GM10248 (cell line): ENCODE measurements around the gene SEMA3C.

Experiments
- CTCF ChIA-PET: fragments of 300-600 bp; sonication (Branson Sonifier 250); formaldehyde crosslinking; extraction: SDS; loops from one replicate; lab custom pipeline; 2021; ENCODE audit warnings: antibody characterized with exemption; lab: Yijun Ruan, JAX
- POLR2A ChIA-PET: fragments of 350-650 bp; sonication (Branson Sonifier 250); formaldehyde crosslinking; extraction: SDS; loops from one replicate; lab custom pipeline; 2020; ENCODE audit warnings: antibody characterized with exemption; lab: Yijun Ruan, JAX
- DNase-seq: peaks from one replicate; pipeline ENCODE4 v3.0.0; 2012; ENCODE audit errors: extremely low spot score
- CTCF ChIP-seq: IDR thresholded peaks from 2 replicates; pipeline ENCODE4 v1.5.1; 2012; ENCODE audit warnings: mild to moderate bottlenecking, low read depth; ENCODE audit errors: extremely low read depth, missing control alignments, control extremely low read depth

Gene SEMA3C

DNA sequence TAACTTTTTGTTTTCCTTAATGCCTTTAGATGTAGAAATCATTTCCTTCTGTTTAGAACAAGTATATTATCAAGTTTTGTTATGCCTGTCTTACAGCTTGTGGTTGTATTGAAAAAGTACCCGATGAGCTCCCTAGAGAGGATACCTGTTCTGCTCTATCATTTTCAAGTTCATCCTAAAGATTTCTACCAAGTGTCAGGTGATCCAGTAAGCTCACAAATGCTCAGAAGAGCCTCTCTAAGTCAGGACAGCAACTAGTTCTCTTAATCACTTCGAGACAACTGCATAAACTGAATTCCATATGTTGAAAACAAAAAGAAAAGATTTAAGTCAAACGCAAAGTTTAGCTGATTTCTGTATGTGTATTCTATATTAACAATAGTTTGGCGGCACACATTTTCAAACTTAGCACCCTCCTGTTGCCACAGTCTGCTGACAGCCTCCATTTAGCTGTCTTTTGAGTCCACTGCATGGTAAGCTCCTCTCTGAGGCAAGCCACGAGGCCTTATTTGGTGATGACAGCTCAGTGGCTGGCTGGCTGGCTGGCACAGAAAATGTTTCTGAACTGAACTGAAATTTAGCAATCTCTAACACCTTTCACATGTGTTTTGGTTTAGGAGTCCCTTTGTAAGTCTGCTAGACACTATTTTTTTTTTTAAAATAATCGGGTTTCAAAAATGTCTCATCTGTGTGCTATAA, 59.4 kb downstream of the SEMA3C start:
- ChIA-PET POLR2A (no interaction called here), CTCF (interaction anchor here (1.0 to 1.2 kb wide), 2 partner anchors 26 to 27 kb away, joined by 3 read pairs; no protein-coding TSS in a partner anchor)
- DNase-seq: no peak
- no peak for TF ChIP-seq CTCF

DNA sequence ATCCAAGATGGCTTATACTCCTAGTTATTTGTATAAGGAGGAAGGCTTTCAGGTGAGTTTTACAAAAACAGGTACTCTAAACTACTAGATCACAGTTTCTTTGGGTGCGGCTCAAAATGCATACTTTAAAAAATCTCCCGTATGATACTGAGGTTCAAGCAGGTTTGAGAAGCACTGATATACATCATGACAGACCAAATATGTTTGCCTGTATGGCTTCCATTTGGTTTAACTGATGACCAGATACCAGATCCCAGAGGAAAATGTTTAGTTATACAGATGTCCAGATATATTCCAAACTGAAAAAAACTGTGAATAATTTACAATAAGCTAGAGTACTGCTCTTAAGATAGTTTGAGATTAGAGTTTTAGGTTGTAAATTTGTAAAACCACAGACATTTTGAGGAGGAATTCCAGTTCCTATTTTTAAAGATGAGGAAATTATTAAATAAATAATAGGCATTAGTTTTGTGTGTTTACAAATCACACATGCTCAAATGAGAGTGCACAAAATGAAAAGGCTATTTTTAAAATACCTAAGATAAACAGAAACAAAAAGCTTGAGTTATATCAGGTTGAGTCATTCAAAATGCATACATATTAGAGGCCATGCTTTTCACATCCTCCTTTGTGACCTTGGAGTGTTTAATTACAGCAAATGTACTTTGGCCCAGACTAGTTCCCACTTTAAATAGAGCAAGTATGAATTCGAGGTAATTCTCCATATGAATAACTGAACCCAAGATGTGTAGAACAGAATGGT, 60.5 kb downstream of the SEMA3C start:
- CTCF ChIA-PET: interaction anchor here (1.0 to 1.2 kb wide), 2 partner anchors 25 to 26 kb away, joined by 3 read pairs; no protein-coding TSS in a partner anchor
- TF ChIP-seq CTCF: no peak
- DNase-seq: no peak
- POLR2A ChIA-PET: no interaction called here

GRCh38 chr7:80856769-80857168, 62.1 kb downstream of the SEMA3C start:
- TF ChIP-seq CTCF: no peak
- CTCF ChIA-PET: no interaction called here
- POLR2A ChIA-PET: no interaction called here
- no peak for DNase-seq

- DNase-seq: no peak
- TF ChIP-seq CTCF: no peak
- CTCF ChIA-PET: interaction anchor here (1.2 to 1.3 kb wide), 3 partner anchors 10 to 16 kb away, joined by 3 to 4 read pairs (median 3); no protein-coding TSS in a partner anchor
- POLR2A ChIA-PET: no interaction called here
Measured at GRCh38 chr7:80851896-80852476, 66.9 kb downstream of the SEMA3C start.

DNA sequence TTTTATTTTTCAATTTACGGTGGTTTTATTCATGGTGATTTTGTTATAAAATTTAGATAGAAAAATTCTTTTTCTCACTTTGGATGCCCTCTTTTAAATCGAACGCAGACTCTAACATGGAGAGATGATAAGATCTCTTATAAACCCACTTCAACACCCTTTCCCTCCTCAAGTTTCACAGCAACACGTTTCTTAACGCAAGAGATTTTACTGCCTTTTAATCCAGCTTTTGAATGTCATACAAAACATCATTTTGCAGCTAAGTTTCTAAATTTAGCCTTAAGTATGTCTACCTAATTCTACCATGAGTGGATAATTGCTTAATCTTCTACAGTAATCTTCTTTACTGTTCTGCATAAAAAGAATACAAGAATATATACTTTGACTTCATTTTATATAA, 70.0 kb downstream of the SEMA3C start:
- TF ChIP-seq CTCF: no peak
- DNase-seq: no peak
- ChIA-PET POLR2A (no interaction called here), CTCF (no interaction called here)

- ChIA-PET CTCF (no interaction called here), POLR2A (no interaction called here)
- DNase-seq: no peak
- no peak for TF ChIP-seq CTCF
Measured at GRCh38 chr7:80847895-80848294, 71.0 kb downstream of the SEMA3C start.
